Stomach (tissue), 9 donors: ENCODE results near the gene ZNF746. TPM values are rescaled to one million over a fixed set of nuclear protein-coding genes. Genes with fewer than 3 reads are reported as not detected.

Experiments used
- DNase-seq, 2 donors: peaks; one replicate each; pipeline versions ENCODE4 v3.0.0 to v3.0.0-alpha.2; 2013 to 2019
- H3K27ac ChIP-seq, 5 donors: fragments of 200-600 bp in 4 of 5; sonication (generic) in 4 of 5; one replicate each; pipeline ENCODE4 v1.5.1; 2013 to 2019; ENCODE audit warnings: mild to moderate bottlenecking in 1 of 5, moderate library complexity in 1 of 5
- H3K27me3 ChIP-seq, 3 donors: fragments of 200-600 bp; sonication (generic); one replicate each; pipeline ENCODE4 v1.5.1; 2017 to 2019; ENCODE audit warnings: mixed run types in 1 of 3
- H3K36me3 ChIP-seq, 4 donors: fragments of 200-600 bp; sonication (generic); 1 replicate in 3 of 4; 2 replicates in 1 of 4; pipeline ENCODE4 v1.5.1; 2016 to 2019
- H3K4me1 ChIP-seq, 4 donors: fragments of 200-600 bp; sonication (generic); one replicate each; pipeline ENCODE4 v1.5.1; 2016 to 2019
- H3K4me3 ChIP-seq, 4 donors: fragments of 200-600 bp; sonication (generic) in 3 of 4; one replicate each; pipeline ENCODE4 v1.5.1; 2016 to 2019; ENCODE audit warnings: mild to moderate bottlenecking in 1 of 4
- H3K9me3 ChIP-seq, 4 donors: fragments of 200-600 bp; sonication (generic); one replicate each; pipeline ENCODE4 v1.5.1; 2016 to 2019
- CTCF ChIP-seq, 7 experiments: fragments of 450-650 bp in 4 of 7; fragments of 200-600 bp in 3 of 7; sonication (generic) in 3 of 7; IDR thresholded peaks; one replicate each; pipeline ENCODE4 v1.5.1; 2016 to 2019; ENCODE audit warnings: antibody characterized with exemption in 7 of 7, control low read depth in 2 of 7, mild to moderate bottlenecking in 1 of 7
- EP300 ChIP-seq: sonication (generic); formaldehyde crosslinking; IDR thresholded peaks from one replicate; pipeline ENCODE4 v1.6.1; 2017; ENCODE audit warnings: antibody characterized with exemption
- POLR2A ChIP-seq, 4 donors: fragments of 450-650 bp; IDR thresholded peaks; one replicate each; pipeline ENCODE4 v1.6.1; 2016; ENCODE audit warnings: antibody characterized with exemption in 4 of 4, control low read depth in 2 of 4, mild to moderate bottlenecking in 1 of 4, moderate library complexity in 1 of 4
- POLR2AphosphoS5 ChIP-seq, 3 donors: sonication (generic); formaldehyde crosslinking; IDR thresholded peaks; one replicate each; pipeline ENCODE4 v1.6.1; 2016; ENCODE audit warnings: antibody characterized with exemption in 3 of 3
- WGBS, 5 donors: extraction: QIAGEN DNeasy Blood & Tissue Kit in 3 of 5; methylation state at CpG; one replicate each; pipeline versions ENCODE4 v1.1.5 to v1.1.7; 2013 to 2018; 5-methylcytosine and 5-hydroxymethylcytosine counted together
- intact Hi-C: fragments of 100-400 bp; cut with DNase I; formaldehyde crosslinking; loops from one replicate; pipeline ENCODE4 v1.15.1; 2023; ENCODE audit warnings: low total_unique reads
- polyA plus RNA-seq, 3 donors: library from polyadenylated mRNA; stranded (reverse); fragments of 200-250 nt; gene quantifications; one replicate each; pipeline ENCODE4 v1.2.3, GENCODE V29; 2013
- total RNA-seq, 5 donors: library from RNA; depleted of rRNA; stranded (reverse); fragments of >200 nt; gene quantifications; one replicate each; pipeline versions ENCODE4 v1.1.0 to v1.2.3, GENCODE V29; 2014 to 2016
- donor health status: healthy with polysubstance abuse.
- donor health status: Bipolar disorder and iron deficiency.
- donor health status: healthy.

ZNF746 gene
- total and polyA plus RNA-seq, 8 donors: 4.7 to 128 (median 18.3) TPM

DNA sequence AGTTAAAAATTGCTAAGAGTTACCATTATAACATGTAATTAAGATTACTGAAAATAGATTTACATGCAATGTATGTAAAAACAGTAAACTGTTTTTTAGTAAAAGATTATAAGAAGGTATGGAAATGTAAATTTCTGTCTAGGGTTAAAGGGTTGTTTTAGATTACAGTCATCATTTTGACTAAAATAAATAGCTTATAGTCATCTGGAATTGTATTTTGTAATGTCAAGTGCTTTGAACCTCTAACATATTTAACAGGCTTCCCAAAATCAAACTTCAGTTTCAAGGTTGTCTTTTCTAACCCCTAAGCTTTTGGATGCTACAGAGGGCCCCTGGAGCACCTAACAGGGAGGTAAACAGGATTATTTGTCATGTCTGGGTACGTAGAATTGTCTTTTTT lies 35.0 kb upstream of the ZNF746 start:
- Histone ChIP-seq H3K9me3 (peaks cover 36 to 65% (median 57%) of the 10 kb centered on the region in 4 donors), H3K27me3 (no peaks in the 10 kb centered on the region), H3K4me3 (no peak overlapping the region), H3K27ac (no peak overlapping the region), H3K4me1 (no peaks in the 10 kb centered on the region), H3K36me3 (no peaks in the 10 kb centered on the region)
- no peak for TF ChIP-seq POLR2A (IDR thresholded peaks at IDR 0.05)
- TF ChIP-seq POLR2AphosphoS5 (IDR thresholded peaks at IDR 0.05): no peak
- TF ChIP-seq EP300: no peak
- TF ChIP-seq CTCF (IDR thresholded peaks at IDR 0.05): no peak
- intact Hi-C loops: no loop called here
- no peak for DNase-seq
- WGBS, 5 donors: 81 to 100% (median 89%) methylated on average over 1 of the region's 1 CpG

DNA sequence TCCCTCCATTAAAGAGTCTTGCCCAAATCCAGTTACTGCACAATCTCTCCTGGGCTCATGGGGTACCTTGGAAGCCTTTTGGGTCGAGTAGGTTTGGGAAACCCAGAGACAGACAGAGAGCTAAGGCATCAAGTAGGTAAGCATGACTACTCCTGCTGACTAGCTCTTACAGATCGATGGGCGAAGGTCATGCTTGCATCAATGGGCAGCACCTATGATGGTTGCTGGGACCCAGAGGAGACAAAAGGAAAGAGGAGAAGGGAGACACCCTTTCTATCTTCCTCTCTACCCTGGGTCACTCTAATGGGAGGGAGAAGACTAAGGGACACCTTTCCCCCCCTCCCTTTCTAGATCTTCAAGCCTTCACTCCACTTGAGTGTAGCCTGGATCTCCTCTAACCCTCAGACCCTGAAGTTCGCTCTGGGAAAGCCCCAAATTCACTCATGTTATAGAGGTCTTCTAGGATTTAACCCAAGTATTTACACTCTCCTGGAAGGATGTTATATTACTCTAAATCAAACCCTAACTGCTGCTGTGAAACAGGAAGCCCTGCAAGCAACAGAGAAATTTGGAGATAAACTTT lies 31.6 kb upstream of the ZNF746 start:
- peaks cover 40 to 81% (median 65%) of the 10 kb centered on the region in 4 donors for H3K9me3 ChIP-seq
- intact Hi-C loops: no loop called here
- WGBS, 5 donors: 56 to 71% (median 61%) methylated on average over 4 of the region's 4 CpGs
- no peaks in the 10 kb centered on the region for H3K4me1 ChIP-seq
- no peak overlapping the region for H3K27ac ChIP-seq
- no peaks in the 10 kb centered on the region for H3K27me3 ChIP-seq
- no peak overlapping the region for H3K4me3 ChIP-seq
- TF ChIP-seq POLR2AphosphoS5 (IDR thresholded peaks at IDR 0.05): no peak
- no peaks in the 10 kb centered on the region for H3K36me3 ChIP-seq
- DNase-seq: no peak

- no peaks in the 10 kb centered on the region for H3K36me3 ChIP-seq
- intact Hi-C loops: no loop called here
- H3K4me1 ChIP-seq: no peaks in the 10 kb centered on the region
- no peak for DNase-seq
- H3K27ac ChIP-seq: no peak overlapping the region
- TF ChIP-seq POLR2A (IDR thresholded peaks at IDR 0.05) (no peak), CTCF (IDR thresholded peaks at IDR 0.05) (no peak), POLR2AphosphoS5 (IDR thresholded peaks at IDR 0.05) (no peak), EP300 (no peak)
- H3K27me3 ChIP-seq: no peaks in the 10 kb centered on the region
- 78 to 84% (median 82%) methylated on average over 1 of the region's 1 CpG for WGBS, 5 donors
- no peak overlapping the region for H3K4me3 ChIP-seq
- peaks cover 35 to 63% (median 53%) of the 10 kb centered on the region in 4 donors for H3K9me3 ChIP-seq
Observed at GRCh38 chr7:149527414-149527813, 29.8 kb upstream of the ZNF746 start.

DNA sequence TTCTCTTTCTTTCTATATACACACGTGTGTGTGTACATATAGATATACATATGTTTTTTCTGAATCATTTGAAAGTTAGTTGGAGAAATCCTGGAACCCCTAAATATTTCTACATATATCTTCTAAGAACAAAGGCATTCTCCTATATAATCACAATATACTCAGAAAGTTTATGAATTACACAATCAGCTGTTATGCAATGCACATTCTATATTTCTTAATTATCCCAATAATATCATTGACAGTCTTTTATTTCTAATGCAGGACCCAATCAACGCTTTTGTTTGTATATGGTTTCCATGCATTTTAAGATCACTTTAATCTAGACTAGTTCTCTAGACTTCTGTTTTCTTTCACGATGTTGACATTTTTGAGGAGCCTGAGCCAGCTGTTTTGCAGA lies 27.7 kb upstream of the ZNF746 start:
- DNase-seq: no peak
- WGBS, 5 donors: 69 to 80% (median 72%) methylated on average over 3 of the region's 3 CpGs
- Histone ChIP-seq H3K4me1 (no peaks in the 10 kb centered on the region), H3K9me3 (peaks cover 25 to 42% (median 33%) of the 10 kb centered on the region in 4 donors), H3K36me3 (no peaks in the 10 kb centered on the region), H3K27me3 (no peaks in the 10 kb centered on the region), H3K4me3 (no peak overlapping the region), H3K27ac (no peak overlapping the region)
- intact Hi-C loops: no loop called here
- TF ChIP-seq EP300 (no peak), POLR2A (IDR thresholded peaks at IDR 0.05) (no peak), CTCF (IDR thresholded peaks at IDR 0.05) (no peak), POLR2AphosphoS5 (IDR thresholded peaks at IDR 0.05) (no peak)

DNA sequence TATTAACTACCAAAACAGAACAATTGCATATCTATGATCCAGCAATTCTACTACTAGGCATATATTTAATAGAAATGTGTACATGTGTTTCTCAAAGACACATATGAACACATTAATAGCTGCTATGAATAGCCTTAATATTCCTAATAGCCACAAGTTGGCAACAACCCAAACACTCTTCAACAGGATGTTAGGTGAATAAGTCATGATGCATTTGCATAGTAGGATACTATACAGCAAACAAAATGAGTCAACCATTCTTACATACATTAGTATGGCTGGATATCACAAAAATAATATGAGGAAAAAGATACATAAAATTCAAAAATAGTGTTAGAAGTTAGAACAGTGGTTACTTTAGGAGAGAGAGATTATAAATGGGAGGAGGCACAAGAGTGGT lies 26.8 kb upstream of the ZNF746 start:
- no peaks in the 10 kb centered on the region for H3K4me1 ChIP-seq
- intact Hi-C loops: no loop called here
- H3K27me3 ChIP-seq: no peaks in the 10 kb centered on the region
- no peaks in the 10 kb centered on the region for H3K36me3 ChIP-seq
- no peak overlapping the region for H3K27ac ChIP-seq
- no peak overlapping the region for H3K4me3 ChIP-seq
- TF ChIP-seq POLR2A (IDR thresholded peaks at IDR 0.05): no peak
- no peak for TF ChIP-seq CTCF (IDR thresholded peaks at IDR 0.05)
- no peak for TF ChIP-seq EP300
- TF ChIP-seq POLR2AphosphoS5 (IDR thresholded peaks at IDR 0.05): no peak
- H3K9me3 ChIP-seq: peaks cover 16 to 34% (median 25%) of the 10 kb centered on the region in 4 donors
- no peak for DNase-seq
